HFFc6 (cell line): ENCODE data around the gene SLC29A4. TPM values are rescaled to one million over a fixed set of nuclear protein-coding genes. Genes with fewer than 3 reads are reported as not detected.

Experiments
- DNase-seq: peaks from one replicate; pipeline ENCODE4 v3.0.0-alpha.2; 2018
- H3K27ac Mint-ChIP-seq: 2 replicates; pipeline ENCODE4 v1.8.0; 2020; ENCODE audit warnings: mild to moderate bottlenecking, mixed read lengths
- H3K27me3 Mint-ChIP-seq: 2 replicates; pipeline ENCODE4 v1.8.0; 2021; ENCODE audit warnings: mild to moderate bottlenecking, moderate library complexity, mixed read lengths; ENCODE audit not compliant: insufficient read depth
- H3K36me3 Mint-ChIP-seq: 2 replicates; pipeline ENCODE4 v1.8.0; 2021; ENCODE audit warnings: low read depth, mixed read lengths
- H3K4me1 Mint-ChIP-seq: 2 replicates; pipeline ENCODE4 v1.8.0; 2020; ENCODE audit warnings: low read depth, mixed read lengths
- H3K4me3 Mint-ChIP-seq: 2 replicates; pipeline ENCODE4 v1.8.0; 2020; ENCODE audit warnings: mild to moderate bottlenecking, moderate library complexity, mixed read lengths
- H3K9me3 Mint-ChIP-seq: 2 replicates; pipeline ENCODE4 v1.8.0; 2020; ENCODE audit warnings: mild to moderate bottlenecking, mixed read lengths
- CTCF ChIP-seq: fragments of 200-600 bp; sonication (generic); IDR thresholded peaks from 2 replicates; pipeline ENCODE4 v1.5.0; 2021; ENCODE audit warnings: antibody characterized with exemption, mild to moderate bottlenecking
- total RNA-seq, 6 experiments: library from RNA; stranded (reverse); fragmentation: NEBNext Ultra II Directional; extraction: Animal tissue kit (Norgen Biotek cat#: 25700); gene quantifications; 2 replicates in 1 of 6; 3 replicates in 5 of 6; pipeline ENCODE4 v1.2.3, GENCODE V29; 2021

The SLC29A4 gene
- total RNA-seq, 6 experiments from 2014 or later, result 0.62 to 2.1 (median 0.84) TPM

- H3K4me3 Mint-ChIP-seq, result no peak overlapping the region; the same call in 1 of the 2 replicates
- H3K27me3 Mint-ChIP-seq, result peaks cover 7% of the 10 kb centered on the region
- no peak for DNase-seq
- peaks cover 42% of the 10 kb centered on the region for H3K36me3 Mint-ChIP-seq
- no peaks in the 10 kb centered on the region for H3K9me3 Mint-ChIP-seq
- H3K4me1 Mint-ChIP-seq, result peaks cover 27% of the 10 kb centered on the region
- H3K27ac Mint-ChIP-seq, result no peak overlapping the region
- TF ChIP-seq CTCF, result no peak
Observed at GRCh38 chr7:5351507-5352265, 68.9 kb downstream of the SLC29A4 start.

- H3K27me3 Mint-ChIP-seq, result peaks cover 7% of the 10 kb centered on the region
- peaks cover 27% of the 10 kb centered on the region for H3K4me1 Mint-ChIP-seq
- H3K4me3 Mint-ChIP-seq, result no peak overlapping the region
- DNase-seq, result no peak
- H3K9me3 Mint-ChIP-seq, result no peaks in the 10 kb centered on the region
- H3K27ac Mint-ChIP-seq, result no peak overlapping the region
- peaks cover 48% of the 10 kb centered on the region for H3K36me3 Mint-ChIP-seq
- no peak for TF ChIP-seq CTCF
Observed at GRCh38 chr7:5352440-5353010, 69.8 kb downstream of the SLC29A4 start.

- TF ChIP-seq CTCF, result no peak
- peak; percentile 6 for DNase-seq
- Mint-ChIP-seq H3K4me3 (peak overlapping the region; percentile 20), H3K4me1 (peaks cover 27% of the 10 kb centered on the region), H3K27me3 (peaks cover 8% of the 10 kb centered on the region), H3K36me3 (peaks cover 64% of the 10 kb centered on the region), H3K9me3 (no peaks in the 10 kb centered on the region), H3K27ac (peak overlapping the region; percentile 60)
Observed at GRCh38 chr7:5354460-5355232, 71.9 kb downstream of the SLC29A4 start.

Other genes starting within 250 kb of the SLC29A4 start
- 1 to 10 TPM; 7.0 to 8.2 (median 8.0) TPM for gene RBAK, start 237.1 kb upstream of the SLC29A4 start, total RNA-seq
- gene WIPI2, start 92.7 kb upstream of the SLC29A4 start, total RNA-seq, result 10 to 100 TPM; 55.0 to 71.9 (median 59.2) TPM
- 10 to 100 TPM; 70.6 to 87.1 (median 79.9) TPM for gene TNRC18, start 140.9 kb downstream of the SLC29A4 start, total RNA-seq
- 10 to 100 TPM; 17.9 to 24.4 (median 20.0) TPM for gene FBXL18, start 230.9 kb downstream of the SLC29A4 start, total RNA-seq
- gene ACTB, start 247.7 kb downstream of the SLC29A4 start, total RNA-seq, result over 10,000 TPM in 5 of 6 experiments, 1,000 to 10,000 TPM in 1; 9,852 to 14,845 (median 13,380) TPM